ENCODE results near the gene CXCR5. TPM values are rescaled to one million over a fixed set of nuclear protein-coding genes. Genes with fewer than 3 reads are reported as not detected.
A peak's percentile ranks its signal among the peaks of the same experiment; 100 is the strongest.
"Not testable (repeated sequence)": the region's sequence is repeated elsewhere in the genome, so short reads cannot be mapped to it uniquely, and the experiment has no call there.

CXCR5 gene, protein sequence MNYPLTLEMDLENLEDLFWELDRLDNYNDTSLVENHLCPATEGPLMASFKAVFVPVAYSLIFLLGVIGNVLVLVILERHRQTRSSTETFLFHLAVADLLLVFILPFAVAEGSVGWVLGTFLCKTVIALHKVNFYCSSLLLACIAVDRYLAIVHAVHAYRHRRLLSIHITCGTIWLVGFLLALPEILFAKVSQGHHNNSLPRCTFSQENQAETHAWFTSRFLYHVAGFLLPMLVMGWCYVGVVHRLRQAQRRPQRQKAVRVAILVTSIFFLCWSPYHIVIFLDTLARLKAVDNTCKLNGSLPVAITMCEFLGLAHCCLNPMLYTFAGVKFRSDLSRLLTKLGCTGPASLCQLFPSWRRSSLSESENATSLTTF
- not detected for total RNA-seq

DNA sequence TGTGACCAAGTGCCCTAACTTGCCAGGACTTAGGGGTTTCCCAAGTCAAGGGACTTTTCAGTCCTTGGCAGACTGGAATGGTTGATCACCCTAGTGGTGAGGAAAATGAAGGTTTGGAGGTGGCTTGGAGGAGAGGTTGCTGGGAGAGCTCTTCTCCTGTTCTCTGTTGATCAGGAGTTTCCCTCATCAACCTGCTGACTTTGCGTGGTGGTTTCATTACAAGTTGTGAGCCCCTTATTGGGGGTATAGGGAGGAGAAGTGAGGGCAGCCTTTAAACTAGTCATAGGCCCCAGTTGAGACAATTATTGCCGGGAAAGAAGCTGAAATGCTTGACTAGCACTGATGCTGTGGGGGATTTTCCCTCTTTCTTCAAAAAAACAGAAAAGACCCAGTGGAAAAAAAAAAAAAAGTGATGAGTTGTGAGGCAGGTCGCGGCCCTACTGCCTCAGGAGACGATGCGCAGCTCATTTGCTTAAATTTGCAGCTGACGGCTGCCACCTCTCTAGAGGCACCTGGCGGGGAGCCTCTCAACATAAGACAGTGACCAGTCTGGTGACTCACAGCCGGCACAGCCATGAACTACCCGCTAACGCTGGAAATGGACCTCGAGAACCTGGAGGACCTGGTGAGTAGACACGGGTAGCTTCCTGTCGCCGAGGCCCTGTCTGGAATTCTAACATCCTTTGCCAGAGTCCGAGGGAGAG, at the start of gene CXCR5:
Gene CXCR5 (plus strand): TSS at position 525 of the 704 bp plus-strand sequence. CDS start 50 bp downstream, at position 575.
- DNase-seq (ENCODE audit: low spot score) = no peak

DNA sequence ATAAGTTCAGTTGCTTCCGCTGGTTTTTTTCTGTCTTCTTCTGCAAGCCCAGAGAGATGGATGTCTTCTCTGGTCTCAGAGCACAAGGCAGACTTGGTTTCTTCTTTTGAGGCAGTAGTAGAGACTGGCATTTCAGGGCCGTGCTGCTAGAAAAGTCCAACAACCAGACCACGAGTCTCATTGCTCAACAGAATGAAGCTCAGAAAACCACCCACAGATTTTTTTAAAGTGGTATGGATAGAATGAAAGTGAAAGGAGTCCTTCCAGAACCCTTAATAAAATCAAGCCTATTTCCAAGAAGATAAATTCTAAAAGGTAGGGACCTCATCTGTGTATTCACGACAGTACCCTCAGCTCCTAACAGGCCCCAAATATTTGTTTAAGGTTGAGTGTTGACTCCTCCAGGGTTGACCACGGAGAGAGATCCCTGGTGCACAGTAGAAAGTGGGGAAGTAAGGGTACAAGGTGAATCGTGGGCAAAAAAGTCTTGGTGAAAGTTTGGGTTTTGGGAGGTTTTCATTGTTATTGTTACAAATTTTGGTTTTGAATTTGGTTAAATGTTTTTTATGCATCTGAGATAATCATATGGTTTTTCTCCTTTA, 49.2 kb upstream of the CXCR5 start:
- DNase-seq (ENCODE audit: low spot score) = no peak

DNA sequence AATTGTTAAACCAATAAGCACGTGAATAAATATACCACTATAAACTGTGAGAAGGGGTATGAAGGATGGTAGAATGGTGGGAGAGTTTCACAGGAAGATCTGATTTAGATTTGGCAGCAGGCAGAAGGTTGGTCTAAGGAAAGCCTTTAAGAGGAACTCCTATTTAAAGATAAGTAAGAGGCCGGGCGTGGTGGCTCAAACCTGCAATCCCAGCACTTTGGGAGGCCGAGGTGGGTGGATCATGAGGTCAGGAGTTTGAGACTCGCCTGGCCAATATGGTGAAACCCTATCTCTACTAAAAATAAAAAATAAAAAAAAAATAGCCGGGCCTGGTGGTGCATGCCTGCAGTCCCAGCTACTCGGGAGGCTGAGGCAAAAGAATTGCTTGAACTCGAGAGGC, 45.8 kb upstream of the CXCR5 start:
- no peak for DNase-seq (ENCODE audit: low spot score)

DNA sequence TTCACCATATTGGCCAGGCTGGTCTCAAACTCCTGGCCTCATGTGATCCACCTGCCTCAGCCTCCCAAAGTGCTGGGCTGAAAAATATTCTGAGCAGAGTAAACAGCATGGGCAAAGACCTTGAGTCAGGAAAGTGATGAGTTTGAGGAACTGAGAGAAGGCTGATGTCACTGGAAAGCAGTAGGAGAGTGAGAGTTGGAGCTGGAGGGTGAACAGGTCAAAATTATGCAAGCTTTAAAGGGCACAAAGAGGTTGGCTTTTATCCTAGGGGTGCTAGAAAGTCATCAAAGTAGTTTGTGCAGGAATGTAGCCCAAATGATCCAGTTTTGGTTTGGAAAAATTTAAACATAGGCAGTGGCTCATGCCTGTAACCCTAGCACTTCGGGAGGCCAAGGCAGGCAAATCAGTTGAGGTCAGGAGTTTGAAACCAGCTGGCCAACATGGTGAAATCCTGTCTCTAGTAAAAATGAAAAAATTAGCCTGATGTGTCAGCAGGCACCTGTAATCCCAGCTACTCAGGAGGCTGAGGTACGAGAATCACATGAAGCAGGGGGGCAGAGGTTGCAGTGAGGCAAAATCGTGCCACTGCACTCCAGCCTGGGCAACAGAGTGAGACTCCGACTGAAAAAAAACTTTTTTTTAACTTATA, 44.7 kb upstream of the CXCR5 start:
- DNase-seq (ENCODE audit: low spot score) = no peak

DNA sequence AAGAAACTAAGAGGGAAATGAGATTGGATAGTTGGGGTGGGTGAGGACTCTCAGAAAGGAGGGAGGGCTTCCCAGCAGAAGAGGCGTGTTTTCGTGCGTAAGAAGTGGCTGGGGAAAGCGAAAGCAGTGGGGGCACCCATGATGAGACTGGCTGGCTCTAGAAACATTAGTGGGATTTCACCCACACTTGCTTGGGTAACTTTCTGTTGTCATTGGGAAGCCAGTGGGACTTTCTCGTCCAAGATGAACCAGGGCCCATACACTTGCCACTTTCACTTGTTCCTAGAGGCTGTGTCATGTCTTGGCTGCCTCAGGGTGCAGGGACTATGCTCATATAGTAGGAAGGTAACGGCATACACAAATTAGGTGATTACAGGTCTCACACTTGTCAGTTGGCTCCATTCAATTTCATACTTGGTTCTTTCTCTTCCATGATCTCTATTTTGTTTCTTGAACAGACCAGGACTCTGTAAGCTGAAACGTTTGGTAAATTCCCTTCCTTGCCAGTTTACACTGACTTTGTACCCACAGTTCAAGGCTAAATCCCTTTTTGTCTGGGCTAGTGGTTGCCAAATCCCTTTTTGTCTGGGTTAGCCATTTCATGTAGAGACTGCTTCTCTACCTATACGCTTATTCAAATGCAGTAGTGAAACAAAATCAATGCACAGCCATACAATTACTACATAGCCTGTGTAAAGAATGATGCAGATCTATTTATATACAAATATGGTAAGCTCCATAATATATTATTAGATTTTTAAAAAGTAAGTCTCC, 42.0 kb upstream of the CXCR5 start:
- DNase-seq (ENCODE audit: low spot score) = no peak

DNA sequence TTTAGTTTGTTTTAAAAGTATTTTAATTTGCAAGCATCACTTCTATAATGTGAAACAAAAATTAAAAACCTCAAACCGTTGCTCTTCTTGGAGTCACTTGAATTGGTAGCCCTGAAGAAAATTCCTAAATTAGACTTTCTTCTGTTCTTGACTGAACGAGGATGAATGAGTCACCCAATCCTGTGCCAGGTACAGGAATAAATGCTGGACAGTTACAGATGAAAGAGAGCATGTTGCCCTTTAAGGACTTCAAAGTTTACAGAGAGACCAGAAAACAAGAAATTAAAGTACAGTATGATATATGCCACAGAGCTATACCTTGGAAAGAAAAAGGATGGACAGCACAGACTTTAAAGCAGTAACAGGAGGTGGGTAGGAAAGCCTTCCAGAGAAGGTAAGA, 41.3 kb upstream of the CXCR5 start:
- DNase-seq (ENCODE audit: low spot score) = no peak

DNA sequence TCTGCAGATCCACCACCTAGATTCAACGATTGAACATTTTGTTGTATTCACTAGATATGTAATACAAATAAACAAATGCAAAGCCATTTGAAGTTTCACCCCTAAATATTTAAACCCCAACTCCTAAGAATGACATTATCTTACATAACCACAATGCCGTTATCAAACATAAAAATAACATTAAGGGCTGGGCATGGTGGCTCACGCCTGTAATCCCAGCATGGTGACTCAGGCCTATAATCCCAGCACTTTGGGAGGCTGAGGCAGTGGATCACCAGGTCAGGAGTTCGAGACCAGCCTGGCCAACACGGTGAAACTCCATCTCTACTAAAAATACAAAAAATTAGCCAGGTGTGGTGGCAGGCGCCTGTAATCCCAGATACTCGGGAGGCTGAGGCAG, 40.8 kb upstream of the CXCR5 start:
- not testable (repeated sequence) for DNase-seq (ENCODE audit: low spot score)

DNA sequence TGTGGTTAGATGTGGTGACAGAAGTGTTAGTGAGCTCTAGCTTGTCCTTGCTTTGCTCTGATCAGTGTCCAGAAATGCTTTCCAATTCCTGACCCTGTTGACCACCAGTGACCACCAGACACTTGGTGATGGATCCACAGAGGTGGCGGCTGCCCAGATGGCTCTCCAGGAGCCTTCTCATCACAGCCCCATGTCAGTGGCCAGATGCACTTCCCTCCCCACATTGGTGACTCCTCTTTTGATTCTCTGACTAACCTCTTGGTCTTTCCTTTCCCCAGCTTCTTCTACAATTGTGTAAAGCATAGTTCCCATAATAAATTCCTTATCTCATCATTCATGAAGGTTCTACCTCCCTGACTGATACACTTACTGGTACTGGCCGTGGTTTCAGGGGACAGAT, 40.1 kb upstream of the CXCR5 start:
- no peak for DNase-seq (ENCODE audit: low spot score)

DNA sequence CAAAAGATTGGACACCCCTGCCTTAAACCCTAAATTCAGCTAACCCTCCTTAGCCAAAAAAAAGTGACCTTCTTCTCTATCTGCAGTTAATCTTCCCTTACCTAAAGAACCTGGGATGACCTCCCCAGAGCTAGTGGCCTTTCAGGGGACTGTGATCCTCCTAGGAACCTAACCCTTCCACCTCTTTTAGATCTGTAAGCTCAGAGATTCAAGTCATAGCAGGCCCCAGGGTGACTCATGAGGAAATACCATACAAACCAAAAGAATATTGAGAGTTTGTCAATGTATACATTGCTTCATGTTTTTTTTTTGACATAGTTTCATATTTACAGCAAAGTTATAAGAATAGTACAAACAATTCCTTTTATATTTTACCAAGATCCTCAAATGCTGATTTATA, 38.3 kb upstream of the CXCR5 start:
- DNase-seq (ENCODE audit: low spot score) = no peak

DNA sequence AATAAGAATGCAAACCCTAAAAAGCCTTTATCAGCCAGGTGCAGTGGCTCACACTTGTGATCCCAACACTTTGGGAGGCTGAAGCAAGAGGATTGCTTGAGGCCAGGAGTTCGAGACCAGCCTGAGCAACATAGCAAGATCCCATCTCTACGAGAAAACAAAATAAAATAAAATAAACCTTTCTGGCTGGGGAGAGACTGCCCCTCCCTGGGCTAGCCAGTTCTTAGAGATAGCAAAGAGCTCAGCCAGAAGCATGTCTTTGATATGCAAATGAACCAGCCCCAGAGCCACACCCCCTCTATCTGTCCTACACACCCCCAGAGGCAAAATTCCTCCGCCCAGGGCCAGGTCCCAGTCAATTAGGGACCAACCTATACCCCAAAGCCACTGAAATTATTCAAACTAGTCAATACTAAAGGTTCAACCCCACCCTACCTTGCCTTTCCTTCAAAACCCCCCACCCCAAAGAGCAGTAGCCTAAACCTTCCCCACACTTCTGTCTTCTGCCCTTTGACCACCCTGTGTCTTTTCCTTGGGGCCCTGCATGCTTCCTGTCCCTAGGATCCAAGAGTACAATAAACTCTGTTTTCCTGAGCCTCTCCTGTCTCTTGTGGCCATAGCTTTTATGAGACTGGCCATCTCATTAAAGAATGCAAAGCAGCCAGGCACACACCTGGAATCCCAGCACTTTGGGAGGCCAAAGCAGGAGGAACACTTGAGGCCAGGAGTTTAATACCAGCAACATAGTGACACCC, 37.3 kb upstream of the CXCR5 start:
- DNase-seq (ENCODE audit: low spot score) = no peak

DNA sequence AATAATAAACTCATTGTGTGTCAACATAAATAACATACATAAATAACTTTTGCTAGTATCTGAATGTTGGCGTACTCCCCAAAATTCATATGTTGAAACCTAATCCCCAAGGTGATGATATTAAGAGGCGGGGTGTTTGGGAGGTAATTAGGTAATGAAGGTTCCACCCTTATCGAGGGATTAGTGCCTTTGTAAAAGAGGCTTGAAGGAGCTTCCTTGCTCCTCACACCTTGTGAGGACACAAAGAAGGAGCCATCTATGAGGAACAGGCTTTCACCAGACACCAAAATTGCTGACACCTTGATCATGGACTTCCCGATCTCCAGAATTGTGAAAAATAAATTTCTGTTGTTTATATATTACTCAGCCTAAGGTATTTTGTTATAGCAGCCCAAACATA, 33.9 kb upstream of the CXCR5 start:
- no peak for DNase-seq (ENCODE audit: low spot score)

DNA sequence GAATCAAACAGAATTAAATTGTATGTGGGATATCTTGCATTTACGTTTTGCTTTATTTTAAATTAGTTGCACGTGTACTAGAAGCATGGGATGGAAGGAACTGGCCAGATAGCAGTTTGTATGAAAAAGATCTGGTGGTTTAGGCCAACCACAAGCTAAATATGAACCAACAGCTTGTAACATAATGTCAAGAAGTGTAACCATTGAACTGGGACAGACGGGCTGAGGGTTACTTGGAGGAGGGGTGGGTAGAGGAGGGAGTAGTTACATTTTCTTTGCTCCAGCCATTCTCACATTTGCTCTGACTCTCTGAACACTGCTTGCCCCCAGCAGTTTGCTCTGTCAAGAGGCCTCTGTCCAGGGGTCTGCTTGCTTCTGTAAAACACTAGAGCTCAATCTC, 31.7 kb upstream of the CXCR5 start:
- no peak for DNase-seq (ENCODE audit: low spot score)

DNA sequence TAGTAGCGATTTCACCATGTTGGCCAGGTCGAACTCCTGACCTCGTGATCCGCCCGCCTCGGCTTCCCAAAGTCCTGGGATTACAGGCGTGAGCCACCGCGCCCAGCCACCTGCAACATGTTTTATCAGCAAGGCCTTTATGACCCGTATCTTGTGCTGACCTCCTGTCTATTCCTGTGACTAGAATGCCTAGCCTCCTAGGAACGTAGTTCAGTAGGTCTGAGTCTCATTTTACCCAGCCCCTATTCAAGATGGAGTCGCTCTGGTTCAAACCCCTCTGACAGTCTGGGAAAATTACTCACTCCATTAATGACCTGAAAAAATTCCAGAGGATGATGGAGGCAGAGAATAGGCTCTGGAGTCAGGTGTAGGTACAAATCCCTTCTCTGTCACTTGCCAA, 30.0 kb upstream of the CXCR5 start:
- no peak for DNase-seq (ENCODE audit: low spot score)

DNA sequence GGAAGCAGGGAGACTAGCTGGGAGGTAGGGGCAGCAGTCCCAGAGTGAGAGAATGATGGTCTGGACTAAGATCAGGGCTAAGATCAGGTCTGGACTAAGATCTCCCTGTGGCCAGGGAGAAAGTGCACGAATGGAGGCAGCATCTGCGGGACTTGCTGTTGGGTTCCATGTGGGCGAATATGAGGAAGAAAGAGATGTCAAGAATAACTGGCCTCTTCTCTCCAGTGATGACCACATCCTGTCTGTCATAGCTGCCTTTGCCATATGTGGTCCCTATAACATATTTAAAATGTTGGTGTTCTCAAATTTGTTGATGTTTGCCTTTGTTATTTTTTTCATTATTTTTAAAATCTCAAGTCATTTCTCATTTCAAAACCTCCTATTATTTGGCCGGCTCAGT, 27.4 kb upstream of the CXCR5 start:
- no peak for DNase-seq (ENCODE audit: low spot score)

DNA sequence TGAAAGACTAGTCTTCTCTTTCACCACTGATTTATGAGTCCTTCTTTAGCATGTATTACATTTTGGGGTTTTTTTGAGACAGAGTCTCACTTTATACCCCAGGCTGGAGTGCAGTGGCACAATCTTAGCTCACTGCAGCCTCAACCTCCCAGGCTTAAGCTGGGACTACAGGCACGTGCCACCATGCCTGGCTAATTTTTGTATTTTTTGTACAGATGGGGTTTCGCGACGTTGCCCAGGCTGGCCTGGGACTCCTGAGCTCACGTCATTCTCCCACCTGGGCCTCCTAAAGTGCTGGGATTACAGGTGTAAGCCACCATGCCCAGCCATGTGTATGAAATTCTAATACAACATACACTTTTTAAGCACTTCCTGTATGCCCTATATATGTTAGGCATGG, 26.3 kb upstream of the CXCR5 start:
- no peak for DNase-seq (ENCODE audit: low spot score)

DNA sequence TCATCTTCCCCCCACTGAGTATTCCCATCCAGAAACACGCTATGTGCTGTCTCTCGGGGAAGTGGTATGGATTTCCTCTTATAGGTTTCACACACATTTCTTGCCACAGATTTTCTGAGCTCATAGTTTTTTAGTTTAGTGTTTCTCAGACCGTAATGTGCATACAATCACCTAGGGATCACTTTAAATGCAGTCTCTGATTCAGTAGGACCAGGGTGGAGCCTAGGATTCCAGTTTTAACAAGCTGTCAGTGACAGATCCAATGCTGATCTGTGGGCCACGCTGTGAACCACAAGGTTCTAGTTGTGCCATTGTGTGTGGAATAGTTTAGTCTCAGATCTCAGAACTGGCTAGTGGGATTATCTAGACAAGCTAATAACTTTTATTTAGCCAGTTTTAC, 23.7 kb upstream of the CXCR5 start:
- DNase-seq (ENCODE audit: low spot score) = no peak

DNA sequence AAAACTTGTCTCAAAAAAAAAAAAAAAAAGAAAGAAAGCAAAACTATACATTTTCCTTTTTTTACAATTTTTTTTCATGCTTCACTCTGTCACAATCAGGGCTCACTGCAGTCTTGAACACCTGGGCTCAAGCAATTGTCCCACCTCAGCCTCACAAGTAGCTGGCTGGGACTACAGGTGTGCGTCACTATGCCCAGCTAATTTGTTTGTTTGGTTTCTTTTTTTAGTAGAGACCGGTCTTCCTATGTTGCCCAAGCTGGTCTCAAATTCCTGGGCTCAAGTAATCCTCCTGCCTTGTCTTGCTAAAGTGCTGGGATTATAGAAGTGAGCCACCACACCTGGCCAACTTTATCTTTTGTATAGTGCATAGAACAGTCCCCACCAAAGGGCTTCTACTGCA, 15.0 kb upstream of the CXCR5 start:
- DNase-seq (ENCODE audit: low spot score) = no peak

DNA sequence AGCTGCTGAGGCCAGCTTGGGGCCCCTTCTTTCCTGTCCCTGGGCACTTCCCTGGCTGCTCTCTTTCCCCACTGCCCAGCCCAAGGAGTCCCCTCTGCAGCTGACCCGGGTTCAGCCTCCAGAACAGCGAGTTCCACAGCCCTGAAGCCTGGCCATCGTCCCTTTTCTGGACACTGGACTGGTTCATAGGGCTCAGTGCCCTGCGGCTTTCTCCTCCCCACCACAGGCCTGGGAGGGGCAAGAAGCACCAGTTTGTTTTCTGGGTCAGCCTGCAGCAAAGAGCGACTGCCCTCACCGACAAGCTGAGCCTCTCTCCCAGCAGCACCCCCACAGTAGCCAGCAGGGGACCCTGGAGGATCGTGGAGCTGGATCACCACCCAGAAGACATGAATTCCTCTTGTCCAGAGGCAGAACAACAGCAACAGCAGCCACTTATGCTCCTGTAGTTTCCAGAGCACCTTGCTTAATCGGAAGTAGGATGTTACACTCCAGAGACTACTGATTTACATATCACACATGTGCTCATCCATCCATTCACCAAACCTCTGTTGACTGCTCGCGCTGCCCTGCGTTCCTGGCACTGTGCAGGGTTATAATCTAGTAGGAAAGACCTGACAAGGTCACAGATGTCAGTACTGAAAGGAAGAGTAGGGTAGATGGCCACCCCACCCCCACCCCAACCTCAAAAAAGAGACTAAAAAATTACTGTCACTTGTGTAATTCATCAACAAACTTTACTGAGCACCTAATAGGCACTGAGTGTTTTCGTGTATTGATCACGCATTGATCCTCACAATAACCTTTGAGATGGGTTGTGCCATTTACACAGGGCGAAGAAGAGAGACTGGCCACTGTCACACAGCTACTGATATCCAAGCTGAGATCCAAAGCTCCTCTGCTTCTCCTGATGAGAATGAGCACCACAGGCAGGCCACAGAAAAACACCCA, 13.0 kb upstream of the CXCR5 start:
- DNase-seq (ENCODE audit: low spot score) = peak; percentile 60

DNA sequence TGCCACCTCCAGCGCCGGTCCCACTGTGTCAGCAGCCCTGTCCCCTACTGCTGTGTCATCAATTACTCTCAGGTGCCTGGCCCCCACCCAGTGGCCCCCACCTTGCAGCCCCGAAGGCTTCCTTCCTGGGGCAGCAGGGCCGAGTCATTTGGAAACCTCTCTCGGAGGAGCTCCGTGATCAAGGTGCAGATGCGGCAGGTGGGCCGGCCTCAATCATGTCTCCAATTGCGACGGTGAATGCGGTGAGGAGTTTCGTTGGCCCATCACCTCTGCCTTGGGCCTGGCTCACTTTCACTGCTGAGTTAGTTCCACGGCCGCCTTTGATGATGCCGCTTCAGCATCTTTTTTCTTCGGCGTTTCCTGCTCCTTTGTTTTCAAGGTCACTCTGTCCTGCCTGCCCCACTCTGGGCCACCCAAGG, 11.3 kb upstream of the CXCR5 start:
- DNase-seq (ENCODE audit: low spot score) = no peak

DNA sequence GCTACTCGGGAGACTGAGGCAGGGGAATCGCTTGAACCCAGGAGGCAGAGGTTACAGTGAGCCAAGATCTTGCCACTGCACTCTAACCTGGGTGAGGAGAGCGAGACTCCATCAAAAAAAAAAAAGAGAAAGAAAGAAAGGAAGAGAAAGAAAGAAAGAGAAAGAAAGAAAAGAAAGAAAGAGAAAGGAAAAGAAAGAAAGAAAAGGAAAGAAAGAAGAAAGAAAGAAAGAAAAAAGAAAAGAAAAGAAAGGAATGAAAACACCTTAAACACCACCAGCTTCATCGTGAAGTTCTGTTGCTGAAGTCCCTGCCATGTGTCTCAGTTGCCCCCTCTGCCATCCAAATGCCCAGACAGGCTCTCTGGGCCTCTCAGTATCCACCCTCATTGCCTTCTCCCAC, 9.9 kb upstream of the CXCR5 start:
- no peak for DNase-seq (ENCODE audit: low spot score)

Data from ureter (tissue), 1 donor.